Cerebellar cortex (tissue), 1 donor: ENCODE measurements around the gene MLH1.
"Not testable (repeated sequence)": the region's sequence is repeated elsewhere in the genome, so short reads cannot be mapped to it uniquely, and the experiment has no call there.

ENCODE experiments used
- DNase-seq: peaks from one replicate; pipeline ENCODE4 v3.0.0-alpha.2; 2015; ENCODE audit warnings: low spot score

MLH1 gene

DNA sequence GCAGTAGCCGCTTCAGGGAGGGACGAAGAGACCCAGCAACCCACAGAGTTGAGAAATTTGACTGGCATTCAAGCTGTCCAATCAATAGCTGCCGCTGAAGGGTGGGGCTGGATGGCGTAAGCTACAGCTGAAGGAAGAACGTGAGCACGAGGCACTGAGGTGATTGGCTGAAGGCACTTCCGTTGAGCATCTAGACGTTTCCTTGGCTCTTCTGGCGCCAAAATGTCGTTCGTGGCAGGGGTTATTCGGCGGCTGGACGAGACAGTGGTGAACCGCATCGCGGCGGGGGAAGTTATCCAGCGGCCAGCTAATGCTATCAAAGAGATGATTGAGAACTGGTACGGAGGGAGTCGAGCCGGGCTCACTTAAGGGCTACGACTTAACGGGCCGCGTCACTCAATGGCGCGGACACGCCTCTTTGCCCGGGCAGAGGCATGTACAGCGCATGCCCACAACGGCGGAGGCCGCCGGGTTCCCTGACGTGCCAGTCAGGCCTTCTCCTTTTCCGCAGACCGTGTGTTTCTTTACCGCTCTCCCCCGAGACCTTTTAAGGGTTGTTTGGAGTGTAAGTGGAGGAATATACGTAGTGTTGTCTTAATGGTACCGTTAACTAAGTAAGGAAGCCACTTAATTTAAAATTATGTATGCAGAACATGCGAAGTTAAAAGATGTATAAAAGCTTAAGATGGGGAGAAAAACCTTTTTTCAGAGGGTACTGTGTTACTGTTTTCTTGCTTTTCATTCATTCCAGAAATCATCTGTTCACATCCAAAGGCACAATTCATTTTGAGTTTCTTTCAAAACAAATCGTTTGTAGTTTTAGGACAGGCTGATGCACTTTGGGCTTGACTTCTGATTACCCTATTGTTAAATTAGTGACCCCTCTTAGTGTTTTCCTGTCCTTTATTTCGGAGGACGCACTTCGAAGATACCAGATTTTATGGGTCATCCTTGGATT lies at the start of gene MLH1:
TSS of gene MLH1 (plus strand) at position 193 of the 958 bp plus-strand sequence. CDS start at position 223, 30 bp downstream.
- peak; percentile 100 for DNase-seq

DNA sequence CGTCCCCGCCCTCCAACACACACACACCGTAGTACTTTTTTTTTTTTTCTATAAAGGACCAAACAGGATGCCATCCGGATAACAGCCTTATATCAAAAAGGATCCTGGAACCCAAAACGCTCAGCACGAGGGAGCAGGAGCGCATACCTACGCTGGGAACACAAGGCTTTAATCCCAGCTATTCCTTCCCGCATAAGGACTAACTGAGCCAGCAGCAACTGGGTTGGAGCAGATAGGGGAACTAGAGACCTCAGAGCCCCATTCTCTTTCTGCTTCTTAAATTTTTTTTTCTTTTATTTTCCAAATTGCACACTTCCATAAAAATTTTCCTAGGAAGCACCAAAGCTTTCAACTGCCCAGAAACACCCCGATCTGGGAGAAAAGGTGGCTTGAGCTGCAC lies 49.7 kb upstream of the MLH1 start:
- no peak for DNase-seq

DNA sequence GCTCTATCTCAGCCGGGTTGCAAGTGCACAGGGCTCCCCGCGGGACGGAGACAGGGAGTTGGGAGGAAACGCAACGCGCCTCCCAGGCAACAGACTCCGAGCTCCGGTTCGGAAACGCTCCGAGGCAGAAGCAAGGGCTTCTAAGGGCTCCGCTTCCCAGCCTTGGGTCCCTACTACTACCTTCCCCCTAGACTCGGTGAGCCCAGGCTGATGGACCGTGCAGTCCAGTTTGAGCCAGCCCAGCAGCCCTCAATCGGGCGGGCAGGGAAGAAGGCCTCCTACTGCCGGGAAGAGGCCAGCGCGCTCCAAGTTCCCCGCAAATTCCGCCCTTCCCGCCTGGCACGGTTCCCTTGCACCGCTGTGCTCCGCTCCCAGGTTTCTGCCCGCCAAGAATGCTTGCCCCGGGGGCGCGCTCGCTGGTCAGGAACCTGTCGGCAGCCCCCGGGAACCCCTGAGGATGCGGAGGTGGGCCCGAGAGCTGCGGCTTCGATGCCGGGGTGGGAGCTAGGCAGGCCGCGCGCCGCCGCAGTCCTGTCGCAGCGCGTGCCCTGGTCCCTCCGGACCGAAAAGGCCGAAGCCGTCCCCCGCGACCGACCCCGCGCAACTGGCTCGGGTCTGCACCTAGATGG lies 49.2 kb upstream of the MLH1 start:
- peak; percentile 67 for DNase-seq

DNA sequence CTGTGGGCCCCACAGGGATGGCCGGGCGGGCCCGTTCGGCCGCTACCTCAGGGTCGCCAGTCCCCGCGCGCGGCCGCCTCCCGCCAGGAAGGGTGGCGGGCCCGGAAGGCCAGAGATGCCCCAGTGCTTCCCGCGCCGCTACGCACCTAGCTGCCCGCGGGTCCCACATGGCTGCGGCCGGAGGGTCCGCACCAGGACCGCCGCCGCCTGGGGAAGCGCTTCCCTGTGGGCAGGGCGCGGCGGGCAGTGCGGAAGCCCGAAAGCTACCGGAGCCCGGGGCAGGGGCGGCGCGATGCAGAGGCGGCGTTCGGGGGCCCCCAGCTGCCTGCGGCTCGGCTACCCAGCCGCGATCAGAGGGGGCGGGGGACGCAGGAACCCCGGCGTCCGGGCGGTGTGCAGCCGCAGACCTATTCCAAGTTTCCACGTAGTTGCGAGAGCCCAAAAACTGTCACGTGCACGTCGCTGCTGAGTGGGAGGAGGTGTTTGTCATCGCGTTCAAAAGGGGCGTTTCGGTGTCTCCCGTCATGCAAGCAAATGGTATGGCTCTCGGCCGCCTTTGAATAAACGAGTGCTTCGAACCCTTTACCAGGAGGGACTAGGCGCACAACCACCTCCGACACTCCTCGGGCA lies 48.6 kb upstream of the MLH1 start, which contains the start of gene TRANK1:
TSS of gene TRANK1 (minus strand) at position 414 of the 630 bp plus-strand sequence. CDS start at position 169, 245 bp downstream.
- DNase-seq, result peak; percentile 76

DNA sequence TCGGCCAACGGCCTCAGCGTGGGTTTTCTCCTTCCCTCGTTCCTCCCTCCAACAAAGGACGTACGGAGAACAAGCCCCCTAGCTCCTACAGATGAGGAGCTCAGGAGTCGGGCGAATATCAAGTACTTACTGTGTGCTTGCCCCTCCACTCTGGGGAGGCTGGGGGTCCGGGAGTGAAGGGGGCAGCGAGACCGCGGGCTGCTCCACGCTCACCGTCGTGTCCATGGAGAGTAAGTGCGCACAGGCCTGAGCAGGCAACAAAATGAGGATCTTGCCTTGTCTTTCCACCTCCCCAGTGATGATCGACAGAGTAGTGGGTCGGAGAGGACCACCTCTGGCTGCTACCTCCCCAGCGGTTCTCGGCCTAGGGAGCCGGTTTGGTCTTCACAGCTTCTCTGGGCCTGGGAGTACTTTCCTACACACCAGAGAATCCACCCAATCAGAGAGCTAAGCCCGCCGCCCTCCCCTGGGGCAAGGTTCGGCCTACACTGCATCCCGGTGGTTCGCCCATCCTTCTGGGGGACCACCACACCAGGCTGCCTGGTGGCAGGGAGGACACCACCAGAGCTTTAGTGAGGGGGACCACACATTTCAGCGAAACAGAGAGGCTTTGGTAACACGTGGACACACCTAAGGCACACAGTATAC lies 47.9 kb upstream of the MLH1 start:
- DNase-seq, result no peak

DNA sequence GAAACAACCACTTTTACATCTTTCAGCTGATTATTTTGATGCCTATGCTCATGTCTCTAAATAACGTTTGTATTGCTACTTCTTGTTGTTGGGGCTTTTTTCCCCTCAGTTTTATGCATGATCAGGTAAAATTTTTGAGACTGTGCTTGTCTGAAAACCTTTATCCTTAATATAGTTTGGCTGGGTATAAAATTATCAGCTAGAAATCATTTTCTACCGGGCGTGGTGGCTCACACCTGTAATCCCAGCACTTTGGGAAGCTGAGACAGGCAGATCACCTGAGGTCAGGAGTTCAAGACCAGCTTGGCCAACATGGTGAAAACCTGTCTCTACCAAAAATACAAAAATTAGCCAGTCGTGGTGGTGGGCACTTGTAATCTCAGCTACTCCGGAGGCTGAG lies 45.5 kb upstream of the MLH1 start:
- DNase-seq, result not testable (repeated sequence)

DNA sequence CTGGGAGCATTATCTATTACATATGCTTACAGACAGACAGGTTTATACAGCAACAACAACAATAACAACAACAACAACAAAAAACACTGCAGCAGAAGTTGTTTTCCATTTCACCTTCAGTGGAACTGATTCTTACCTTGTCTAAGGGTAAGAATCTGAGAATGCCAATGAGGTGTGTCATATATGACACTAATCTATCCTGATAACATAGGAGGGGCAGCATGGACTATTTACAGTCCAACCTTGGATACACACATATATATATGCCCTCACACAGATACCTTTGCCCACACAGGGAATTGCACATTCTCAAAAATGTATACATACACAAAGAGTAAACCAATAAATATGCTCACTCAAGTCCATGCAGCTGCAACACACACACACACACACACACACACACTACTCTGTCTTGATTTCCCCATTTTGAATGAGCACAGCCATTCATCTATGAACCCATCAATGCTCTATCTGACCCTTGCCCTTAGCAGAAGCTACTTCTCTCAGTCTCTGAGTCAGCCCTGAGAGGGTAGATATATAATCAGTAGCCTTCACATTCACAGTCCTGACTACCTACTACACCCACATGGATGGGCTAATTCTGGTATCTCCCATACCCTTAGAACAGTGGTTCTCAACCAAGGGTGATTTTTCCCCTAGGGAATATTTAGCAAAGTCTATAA lies 38.7 kb upstream of the MLH1 start:
- no peak for DNase-seq

DNA sequence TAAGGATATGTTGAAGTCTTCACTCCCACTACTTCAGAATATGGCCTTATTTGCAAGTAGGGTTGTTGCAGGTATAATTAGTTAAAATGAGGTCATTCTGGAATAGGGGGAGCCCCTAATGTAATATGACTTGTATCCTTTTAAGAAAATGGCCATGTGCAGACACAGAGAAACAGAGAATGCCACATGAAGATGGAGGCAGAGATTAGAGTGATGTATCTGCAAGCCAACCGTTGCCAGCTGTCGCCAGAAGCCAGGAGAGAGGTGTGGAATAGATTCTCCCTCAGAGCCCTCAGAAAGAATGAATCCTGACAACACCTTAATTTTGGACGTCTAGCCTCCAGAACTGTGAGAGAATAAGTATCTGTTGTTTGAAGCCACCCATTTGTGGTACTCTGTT lies 37.2 kb upstream of the MLH1 start:
- DNase-seq, result no peak

DNA sequence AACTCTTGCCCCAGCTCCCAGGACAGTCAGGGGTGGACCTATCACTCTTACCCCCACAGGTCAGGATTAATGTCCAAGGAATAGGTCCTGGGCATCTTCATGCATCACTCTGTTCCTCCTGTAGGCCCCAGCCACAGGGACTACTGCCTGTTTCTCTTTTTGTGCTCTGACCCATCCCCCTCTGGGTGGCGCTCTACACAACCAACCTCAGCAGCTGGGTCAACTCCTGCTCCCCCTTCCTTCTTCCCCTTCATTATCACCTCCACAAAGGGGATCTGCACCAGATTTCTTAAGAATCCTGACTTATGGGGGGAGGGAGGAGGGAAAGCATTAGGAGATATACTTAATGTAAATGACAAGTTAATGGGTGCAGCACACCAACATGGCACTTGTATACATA lies 36.3 kb upstream of the MLH1 start:
- DNase-seq, result no peak

DNA sequence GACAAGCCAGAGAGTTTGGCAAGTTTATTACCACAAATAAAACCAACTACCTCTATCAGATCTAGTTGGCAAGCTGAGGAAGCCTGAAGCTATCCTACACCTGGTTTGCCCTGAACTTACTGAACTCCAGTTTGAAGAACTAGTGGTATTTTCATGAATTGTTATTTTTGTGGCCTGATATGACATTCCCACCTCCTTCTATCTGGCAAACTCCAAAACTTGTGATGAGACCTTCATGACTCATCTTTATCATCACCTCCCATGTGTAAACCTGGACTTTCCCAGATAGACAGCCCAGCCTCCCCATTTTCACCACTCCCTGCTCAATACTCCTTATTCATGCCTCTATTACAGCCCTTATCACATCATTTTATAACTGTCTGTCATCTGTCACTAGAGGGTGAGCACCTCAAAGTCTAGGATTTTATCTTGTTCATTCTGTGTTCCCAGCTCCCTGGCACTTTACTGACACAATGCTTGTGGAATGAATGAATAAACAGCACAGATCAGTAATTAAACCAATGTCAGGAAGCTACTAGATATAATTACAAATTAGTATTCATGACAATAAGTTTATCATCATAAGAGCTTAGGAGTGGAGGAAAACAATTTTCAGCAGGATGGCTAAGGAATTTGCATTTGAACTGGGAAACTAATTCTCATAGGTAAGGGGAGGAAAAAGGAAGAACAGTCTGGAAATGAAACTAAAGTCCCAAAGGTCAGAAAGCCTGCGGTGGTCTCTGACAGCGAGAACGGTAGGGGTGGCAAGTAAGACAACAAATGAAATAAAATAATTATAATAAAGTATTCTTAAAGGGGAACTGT lies 35.2 kb upstream of the MLH1 start:
- DNase-seq, result no peak

DNA sequence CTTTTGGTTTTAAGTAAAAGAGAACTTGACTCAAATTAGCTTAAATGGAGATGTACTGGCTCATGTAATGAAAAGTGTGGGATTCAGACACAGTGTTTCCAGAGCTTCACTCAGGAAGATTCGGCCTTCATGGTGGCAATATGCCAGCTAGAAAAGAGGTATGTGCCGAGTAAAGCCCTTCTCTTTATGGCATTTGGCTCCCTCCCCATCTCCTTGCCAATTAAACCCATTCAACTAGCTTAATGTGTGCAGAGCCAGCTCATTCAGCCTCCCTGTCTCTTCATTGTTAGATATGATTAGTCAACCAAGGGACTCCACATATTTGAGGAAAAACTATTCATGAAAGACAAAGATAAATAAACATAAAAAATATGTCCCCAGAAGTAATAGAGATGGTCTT lies 33.5 kb upstream of the MLH1 start:
- DNase-seq, result no peak

DNA sequence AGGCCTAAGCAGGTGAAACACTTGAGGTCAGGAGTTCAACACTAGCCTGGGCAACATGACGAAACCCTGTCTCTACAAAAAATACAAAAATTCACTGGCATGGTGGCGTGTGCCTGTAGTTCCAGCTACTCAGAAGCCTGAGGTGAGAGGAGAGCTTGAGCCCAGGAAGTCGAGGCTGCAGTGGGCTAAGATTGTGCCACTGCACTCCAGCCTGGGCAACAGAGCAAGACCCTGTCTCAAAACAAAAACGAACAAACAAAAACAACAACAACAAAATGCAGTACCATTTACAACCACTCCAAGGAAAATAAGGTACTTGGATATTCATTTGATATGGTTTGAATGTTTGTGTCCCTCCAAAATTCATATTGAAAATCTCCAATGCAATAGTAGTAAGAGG lies 32.8 kb upstream of the MLH1 start:
- no peak for DNase-seq

DNA sequence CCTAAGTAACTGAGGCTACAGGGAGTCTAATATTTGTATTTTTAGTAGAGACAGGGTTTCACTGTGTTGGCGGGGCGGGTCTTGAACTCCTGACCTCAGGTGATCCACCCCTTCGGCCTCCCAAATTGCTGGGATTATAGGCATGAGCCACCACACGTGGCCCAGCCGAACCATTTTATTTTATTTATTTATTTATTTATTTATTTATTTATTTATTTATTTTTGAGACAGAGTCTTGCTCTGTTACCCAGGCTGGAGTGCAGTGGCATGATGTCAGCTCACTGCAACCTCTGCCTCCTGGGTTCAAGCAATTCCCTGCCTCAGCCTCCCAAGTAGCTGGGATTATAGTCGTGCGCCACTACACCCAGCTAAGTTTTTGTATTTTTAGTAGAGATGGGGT lies 30.3 kb upstream of the MLH1 start:
- DNase-seq, result not testable (repeated sequence)

DNA sequence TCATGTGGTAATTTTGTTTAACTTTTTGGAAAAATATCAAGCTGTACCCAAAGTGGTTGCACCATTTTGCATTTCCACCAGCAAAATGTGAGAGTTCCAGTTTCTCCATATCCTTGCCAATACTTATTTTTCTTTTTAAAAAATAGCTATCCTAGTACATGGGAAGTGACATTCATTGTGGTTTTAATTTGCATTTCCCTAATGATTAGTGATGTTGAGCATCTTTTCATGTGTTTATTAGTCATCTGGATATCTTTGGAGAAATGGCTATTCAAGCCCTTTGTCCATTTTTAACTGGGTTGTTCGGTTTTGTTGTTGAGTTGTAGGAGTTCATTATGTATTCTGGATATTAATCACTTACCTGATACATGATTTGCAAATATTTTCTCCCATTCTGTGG lies 29.0 kb upstream of the MLH1 start:
- DNase-seq, result no peak

DNA sequence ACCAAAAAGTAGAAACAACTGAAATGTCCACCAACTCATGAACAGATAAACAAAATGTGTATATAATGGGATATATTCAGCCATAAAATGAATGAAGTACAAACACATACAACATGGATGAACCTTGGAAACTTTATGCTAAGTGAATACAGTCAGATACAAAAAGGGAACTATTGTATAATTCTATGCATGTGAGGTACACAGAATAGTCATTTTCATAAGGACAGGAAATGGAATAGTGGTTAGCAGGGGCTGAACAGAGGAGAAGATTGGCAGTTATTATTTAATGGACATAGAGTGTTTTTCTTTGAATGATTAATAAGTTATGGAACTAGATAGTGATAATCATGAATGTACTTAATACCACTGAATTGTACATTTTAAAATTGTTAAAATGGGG lies 28.5 kb upstream of the MLH1 start:
- no peak for DNase-seq

DNA sequence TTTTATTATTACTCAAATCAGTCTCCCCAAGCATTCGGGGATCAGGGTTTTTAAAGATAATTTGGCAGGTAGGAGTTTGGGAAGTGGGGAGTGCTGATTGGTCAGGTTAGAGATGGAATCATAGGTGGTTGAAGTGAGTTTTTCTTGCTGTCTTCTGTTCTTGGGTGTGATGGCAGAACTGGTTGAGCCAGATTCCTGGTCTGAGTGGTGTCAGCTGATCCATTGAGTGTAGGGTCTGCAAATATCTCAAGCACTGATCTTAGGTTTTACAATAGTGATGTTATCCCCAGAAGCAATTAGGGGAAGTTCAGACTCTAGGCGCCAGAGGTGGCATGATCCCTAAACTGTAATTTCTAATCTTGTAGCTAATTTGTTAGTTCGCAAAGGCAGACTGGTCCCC lies 27.9 kb upstream of the MLH1 start:
- no peak for DNase-seq

DNA sequence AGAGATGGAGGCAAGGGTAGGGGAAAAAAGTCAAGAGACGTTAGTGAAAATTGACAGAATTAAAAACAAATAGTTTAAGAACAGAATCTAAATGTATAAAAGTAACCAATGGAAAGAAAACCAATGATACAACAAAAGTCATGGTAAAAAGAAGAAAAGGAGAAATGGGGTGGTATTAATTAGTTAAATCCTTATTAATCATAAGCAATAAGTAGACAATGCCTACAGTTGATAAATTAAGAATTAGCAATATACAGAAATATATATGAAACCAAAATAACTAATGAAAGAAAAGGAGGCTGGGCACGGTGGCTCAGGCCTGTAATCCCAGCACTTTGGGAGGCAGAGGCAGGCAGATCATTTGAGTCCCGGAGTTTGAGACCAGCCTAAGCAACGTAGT lies 24.2 kb upstream of the MLH1 start:
- DNase-seq, result no peak

DNA sequence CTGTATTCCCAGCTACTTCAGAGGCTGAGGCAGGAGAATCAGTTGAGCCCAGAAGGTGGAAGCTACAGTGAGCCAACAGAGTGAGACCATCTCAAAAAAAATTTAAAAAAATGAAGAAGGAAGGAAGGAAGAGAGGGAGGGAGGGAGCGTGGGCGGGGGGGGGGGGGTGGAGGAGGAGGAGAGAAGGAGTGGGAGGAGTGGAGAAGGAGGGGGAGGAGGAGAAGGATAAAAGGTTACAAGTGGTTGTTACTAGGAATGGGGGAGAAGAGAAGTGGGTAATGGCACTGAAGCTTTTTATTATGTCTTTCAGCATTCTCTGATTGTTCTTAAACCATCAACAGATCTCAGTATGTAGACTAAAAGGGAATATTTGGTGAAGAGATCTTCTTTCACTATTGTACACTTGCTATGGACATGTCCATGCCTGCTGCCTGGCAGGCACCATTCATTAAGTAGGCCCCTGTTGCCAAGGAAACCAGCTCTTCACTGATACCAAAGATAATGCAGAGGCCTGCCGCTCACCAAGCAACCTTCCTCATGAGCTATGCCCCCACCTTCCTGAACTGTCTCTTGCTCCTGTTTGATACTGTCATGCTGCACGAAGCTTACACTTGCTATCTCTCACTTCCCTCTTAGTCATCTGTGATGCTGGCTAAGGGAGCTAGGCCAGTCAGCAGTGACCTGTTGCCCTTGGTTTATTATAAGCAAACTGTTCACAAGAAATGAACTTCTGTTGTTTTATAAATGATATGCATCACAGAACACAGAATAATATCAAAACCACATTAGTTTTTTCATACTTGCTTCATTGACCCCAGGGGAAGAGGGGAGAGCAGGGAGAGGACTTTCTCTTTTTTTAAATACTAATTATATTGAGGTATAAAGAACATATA lies 23.5 kb upstream of the MLH1 start:
- no peak for DNase-seq

DNA sequence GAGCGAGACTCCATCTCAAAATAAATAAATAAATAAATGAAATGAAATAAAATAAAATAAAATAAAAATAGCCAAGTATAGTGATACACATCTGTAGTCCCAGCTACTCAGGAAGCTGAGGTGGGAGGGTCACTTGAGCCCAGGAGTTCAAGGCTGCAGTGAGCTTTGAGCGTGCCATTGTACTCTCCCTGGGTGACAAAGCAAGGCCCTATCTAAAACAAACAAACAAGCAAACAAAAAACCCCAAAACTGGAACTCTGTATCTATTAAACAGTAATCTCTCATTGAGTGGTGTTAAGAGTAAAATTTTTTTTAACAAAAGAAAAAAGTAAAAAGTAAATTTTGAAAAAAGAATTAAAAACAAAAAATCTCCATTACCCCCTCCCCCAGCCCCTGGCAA lies 21.2 kb upstream of the MLH1 start:
- DNase-seq, result no peak

DNA sequence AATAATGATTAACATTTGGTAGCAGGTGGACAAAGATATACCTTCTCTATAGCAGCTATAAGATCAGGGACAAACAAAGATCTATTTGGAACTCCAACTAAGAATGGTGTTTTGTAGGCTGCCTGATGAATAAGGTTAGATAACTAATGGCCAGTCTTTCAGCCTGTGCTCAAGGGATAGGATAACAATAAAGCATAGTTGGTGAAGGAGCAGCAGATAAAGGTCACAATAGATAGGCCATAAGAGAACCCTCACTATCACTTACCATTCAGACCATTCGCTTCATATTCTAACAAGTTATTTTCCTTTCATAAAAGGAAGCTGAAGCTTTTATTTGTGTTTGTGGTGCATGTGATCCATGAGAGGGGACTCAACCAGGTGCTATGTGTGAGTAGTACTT lies 20.2 kb upstream of the MLH1 start:
- DNase-seq, result no peak
